ENCODE measurements around the gene POLR1E.

- TF ChIP-seq EZH2 (IDR thresholded peaks at IDR 0.05; ENCODE audit: borderline replicate concordance, low read depth, low read length, severe bottlenecking) = no peak
- no peak for TF ChIP-seq CTCF (IDR thresholded peaks at IDR 0.05; ENCODE audit: borderline replicate concordance, extremely low read depth, low read length, poor library complexity, severe bottlenecking)
Measured at GRCh38 chr9:37449862-37450632, 35.7 kb upstream of the POLR1E start.

Measured in DND-41 (cell line).